Inflammatory macrophage treated with lipopolysaccharide for 4 hours (primary cell): Measurements from ENCODE around the gene GSG1L.

Source experiments
- DNase-seq: peaks from one replicate; pipeline ENCODE4 v3.0.0-alpha.2; 2020

GSG1L gene

DNA sequence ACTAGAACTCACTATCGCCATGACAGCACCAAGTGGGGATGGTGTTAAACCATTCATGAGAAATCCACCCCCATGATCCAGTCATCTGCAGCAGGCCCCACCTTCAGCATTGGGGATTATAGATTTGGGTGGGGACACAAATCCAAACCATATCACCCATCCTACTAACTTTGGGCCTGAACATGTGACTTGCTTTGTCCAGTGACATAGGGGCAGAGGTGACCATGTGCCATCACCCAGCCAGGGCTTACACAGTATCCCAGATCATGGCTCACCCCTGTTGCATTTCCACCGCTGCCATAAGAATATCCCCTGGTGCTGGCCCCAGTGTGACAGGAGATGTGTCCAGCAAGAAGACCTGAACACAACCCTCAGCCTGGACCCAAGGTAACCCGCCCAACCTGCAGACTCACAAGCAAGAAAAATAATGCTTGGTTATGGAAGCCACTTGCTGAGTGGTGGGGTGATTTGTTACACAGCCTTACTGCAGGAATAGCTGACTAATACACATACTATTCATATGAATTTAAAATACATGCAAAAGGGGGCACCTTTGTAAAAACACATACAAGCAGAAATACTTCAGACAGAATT is 130.9 kb downstream of the GSG1L start:
- DNase-seq, result no peak

DNA sequence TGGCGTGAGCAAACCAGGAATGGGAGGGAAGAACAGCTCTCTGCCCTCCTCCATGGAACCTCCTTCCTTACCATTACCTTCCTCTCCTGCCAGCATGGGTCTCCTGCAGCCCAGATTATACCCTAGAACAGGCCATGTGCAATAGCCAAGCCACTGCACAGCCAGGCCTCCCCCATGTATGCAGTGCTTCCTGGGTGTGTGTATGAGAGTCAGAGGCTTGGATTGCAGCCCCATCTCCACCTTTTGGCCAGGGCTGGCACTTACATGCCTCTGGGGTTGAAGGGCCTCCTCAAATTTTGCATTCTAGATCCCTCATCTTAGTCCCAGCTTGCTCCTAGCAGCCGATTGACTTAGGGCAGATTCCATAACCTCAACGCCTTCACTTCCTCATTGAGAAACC is 133.7 kb downstream of the GSG1L start:
- no peak for DNase-seq

DNA sequence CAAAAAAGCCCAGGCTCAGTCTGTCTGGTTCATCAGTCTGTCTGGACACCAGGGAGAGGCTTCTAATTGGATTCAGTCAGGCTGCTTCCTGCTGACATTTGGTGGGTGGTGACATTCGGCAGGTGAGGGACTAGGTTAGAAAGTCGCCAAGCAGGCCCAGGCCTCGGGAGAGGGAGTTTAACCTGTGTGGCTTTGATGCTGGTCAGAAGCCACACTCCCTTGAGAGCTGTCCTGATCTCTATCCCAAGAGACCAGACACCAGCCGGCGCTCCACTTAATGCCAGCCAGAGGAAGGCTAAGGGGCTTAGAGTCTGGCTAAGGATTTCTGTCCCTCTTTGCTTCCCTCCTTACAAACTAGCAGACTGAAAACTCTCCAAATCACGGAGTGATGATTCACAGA is 135.0 kb downstream of the GSG1L start:
- DNase-seq, result no peak

DNA sequence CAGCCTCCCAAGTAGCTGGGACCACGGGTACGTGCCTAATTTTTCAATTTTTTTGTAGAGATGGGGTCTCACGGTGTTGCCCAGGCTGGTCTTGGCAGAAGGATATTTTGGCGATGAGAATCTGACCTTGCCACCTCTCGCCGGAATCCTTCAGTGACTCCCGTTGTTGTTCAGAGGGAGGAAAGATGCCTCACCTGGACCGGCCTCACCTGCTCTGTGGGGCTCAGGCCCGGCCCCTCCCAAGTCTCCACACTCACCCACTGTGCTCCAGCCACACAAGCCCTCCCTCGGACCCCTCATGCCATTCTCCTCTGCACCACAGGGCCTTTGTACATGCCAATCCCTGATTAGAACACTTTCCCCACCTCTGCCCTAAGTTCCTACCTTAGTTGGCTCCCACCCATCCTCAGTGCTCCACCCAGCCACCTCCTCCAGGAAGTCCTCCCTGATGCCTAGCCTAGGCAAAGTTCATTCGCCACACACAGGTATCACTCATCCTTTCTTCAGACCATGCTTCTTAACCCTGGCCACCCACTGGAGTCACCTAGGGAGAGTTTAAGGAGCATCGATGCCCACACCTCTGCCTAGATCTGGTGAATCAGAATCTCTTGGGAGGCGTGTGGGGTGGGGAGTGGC is 136.1 kb downstream of the GSG1L start:
- DNase-seq, result no peak

DNA sequence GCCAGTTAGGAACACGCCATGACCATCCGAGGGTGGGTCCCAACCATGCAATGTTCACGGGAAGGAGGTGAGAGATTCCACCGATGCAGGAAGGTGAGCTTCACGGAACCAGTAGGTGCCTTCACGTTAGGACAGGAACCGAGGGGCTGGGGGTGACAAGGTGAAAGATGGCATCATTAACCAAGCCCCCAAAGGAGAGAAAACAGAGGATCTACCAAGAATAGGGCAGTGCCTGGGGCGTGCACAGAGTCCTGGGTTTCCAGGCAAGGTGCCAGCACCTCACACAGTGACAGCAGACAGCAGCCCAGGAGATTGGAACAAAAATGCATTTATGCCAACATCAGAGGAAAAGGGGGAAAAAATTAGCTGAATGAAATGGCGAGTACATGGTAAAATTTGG is 137.9 kb downstream of the GSG1L start:
- no peak for DNase-seq

DNA sequence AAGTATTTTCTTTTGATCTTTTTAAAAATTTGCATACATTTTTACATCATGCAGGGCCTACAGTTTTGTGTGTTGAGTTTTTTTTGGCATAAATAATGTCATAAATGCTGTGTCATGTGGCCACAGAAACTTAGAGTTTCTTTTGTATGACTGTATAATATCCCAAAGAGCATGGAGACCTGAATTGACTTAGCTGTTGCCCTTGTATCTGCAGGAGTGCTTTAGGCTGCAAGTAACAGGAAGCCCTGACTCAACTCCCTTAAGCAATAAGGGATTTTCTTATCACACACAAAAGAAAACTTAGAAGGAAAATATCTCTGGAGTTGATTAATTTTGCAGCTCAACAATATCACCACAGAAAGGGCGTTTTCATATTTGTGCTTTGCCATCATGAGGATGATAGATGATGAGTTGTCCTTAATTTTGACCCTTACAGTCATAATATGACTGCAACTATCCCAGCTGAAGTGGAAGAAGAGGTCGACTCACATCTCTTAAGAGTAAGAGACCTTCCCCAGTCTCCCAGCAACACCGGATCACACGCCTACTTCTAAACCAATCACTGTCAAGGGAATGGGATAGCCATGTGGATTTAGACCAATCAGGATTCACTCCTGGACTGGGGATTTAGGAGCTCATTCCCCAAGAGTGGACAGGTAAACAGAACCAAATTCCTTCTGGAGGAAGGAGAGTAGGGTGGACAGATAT is 138.9 kb downstream of the GSG1L start:
- DNase-seq, result peak; percentile 14

DNA sequence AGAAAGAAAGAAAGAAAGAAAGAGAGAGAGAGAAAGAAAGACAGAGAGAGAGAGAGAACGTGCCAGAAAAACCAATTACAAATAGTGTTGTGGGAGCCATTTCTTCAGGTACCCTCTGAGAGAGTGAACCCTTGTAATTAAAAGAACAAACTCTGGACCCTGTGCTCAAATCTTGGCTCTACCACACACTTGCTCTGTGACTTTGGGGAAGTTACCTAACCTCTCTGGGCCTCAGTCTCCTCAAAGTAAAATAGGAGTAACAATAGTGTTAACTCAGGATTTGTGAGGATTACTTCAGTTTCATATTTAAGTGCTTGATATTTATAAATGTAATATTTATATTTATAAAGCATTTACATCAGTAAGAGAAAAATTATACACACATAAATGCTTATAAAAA is 139.8 kb downstream of the GSG1L start:
- DNase-seq, result no peak

DNA sequence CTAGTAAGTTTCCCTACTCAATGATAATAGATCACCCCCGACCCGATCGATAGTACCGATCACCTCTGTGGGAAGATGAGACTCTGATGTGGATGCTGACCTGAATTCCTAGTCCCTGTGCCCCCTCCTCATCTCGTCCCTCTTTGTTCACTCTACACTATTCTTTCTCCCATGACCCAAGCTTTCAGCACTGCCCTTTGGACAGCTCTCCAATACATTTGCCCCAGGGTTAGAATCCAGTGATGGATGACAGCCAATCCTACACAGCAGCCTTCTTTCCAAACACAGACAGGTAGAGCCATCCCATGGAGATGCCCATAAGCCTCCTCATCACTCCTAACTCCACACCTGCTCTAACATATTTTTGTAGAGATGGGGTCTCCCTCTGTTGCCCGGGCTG is 141.1 kb downstream of the GSG1L start:
- DNase-seq, result no peak

DNA sequence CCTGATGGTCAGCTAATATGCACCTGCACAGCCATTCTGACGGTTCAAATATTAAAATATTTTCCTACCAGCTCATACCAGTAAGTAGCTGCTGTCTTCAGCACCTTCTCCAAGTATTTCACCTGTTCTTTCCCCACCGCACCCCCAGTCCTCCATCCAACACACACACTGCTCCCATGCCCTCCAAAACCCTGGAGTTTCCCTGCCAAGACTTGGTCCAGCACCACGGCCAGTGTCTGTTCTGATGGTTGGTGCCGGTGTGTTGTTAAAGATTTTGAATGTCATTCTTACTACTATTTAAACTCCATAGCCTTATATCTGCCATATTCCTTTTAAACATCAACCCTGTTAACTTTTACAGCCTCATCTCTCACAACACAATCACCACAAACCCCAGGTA is 142.4 kb downstream of the GSG1L start:
- DNase-seq, result no peak

DNA sequence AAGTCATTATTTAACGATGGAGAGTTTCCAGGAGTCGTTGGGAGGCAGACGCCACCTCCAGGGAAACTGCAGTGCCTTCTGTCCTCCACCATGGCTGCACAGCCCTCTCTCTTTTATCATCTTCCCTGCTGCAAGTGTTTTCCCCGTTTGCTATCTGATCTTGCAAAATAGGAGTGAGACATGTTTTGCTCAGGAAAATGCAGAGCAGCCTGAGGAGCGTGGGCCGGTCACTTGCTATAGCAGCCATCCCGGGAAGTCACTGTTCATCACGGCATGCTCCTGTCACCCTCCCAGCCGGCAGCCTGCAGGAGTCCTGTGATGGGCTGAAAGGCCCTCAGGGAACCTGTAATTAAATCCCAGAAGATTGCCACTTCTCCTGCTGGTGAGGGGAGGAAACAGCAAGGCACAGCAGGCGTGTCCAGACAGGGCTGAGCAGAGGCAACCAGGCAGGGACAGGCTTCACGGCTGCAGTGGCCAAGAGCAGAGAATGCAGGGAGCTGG is 143.1 kb downstream of the GSG1L start:
- DNase-seq, result no peak

DNA sequence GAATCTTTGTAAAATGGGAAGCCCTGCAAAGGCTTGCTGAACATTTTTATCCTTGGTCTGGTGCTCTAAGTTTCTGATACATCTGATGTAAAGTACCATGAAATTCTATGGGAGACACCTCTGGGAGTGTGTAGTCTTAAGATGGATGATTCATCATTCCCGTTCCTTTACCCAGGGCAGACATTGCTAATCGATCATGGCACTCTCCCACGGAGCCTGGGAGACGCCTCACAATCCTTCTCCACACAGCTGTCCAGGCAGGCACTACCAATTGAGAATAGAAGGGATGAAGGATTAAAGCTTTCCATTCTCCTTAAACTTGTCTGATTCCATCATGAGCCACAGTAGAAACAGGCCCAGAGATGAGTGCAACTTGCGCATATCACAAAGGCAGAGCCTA is 144.8 kb downstream of the GSG1L start:
- no peak for DNase-seq

DNA sequence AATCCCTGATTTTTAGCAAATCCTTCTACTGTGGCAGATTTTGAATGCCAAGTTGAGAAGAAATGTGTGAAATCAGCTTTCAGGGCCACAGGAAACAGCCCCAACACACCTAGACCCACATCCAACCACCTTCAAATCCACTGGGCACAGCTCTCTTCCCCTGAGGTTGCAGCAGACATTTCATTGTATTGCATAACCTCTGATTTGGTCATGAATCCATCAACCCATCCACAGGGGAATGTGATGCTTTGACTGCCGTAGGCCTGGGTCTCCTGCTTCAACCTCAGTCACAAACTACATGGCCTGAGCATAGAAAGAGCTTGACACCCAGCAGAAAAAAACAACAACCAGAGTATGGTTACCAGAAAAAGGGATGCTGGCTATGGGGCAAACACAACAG is 145.6 kb downstream of the GSG1L start:
- DNase-seq, result no peak

DNA sequence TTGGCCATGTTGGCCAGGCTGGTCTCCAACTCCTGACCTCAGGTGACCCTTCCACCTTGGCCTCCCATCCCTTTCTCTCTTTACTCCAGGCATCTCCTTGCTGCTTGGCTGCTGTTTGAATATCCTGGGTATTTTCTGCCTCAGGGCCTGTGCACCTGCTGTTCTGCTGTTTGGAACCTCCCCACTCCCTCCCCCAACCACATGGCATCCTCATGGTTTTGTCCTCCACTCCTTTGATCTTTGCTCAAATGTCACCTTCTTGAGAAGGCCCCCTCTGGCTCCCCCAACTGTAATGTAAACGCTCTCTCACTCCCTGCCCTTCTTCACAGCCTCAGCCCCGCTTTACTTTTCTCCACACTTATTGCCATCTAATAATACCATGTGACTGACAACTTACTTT is 152.0 kb downstream of the GSG1L start:
- no peak for DNase-seq

DNA sequence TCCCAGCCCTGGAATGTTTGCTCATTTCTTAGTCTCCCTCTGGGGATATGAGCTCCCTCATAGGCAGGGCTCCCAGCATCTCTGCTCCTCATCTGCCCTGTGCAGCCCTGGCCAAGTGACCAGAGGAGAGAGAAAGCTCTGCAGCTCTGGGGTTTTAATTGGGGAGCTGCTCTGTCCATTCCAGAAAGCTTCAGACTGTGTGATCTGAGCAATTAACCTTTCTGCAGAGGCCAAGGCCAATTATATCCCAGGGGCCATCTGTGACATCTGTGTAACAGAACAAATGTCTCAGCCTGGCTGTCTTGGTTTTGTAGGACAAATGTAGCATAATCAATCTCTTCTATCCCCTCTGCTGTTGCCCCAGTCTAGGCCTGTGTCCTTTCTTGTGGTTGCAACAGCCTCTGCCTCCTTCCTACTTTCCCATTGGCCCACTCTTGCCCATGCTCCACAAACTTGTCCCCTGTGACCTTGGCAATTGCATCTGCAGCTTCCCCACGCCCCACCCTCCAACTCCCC is 156.0 kb downstream of the GSG1L start:
- no peak for DNase-seq

DNA sequence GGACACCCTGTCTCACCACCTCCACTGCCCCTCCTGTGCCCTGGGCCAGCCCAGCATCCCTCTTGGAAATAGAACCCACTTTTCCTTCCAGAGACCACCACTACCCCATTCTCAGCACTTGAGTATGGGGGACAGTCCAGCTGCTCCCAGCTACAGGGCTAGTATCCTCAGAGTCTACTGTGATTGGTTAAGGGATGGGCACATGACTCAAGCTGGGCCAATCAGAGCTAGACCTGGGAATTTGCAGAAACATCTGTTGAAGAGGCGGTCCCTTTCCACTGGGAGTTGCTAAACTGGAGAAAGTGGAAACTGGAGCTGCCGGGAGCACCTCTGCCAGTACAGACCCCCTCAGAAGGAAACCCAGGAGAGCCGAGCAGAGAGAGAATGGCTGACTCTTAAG is 156.6 kb downstream of the GSG1L start:
- no peak for DNase-seq

DNA sequence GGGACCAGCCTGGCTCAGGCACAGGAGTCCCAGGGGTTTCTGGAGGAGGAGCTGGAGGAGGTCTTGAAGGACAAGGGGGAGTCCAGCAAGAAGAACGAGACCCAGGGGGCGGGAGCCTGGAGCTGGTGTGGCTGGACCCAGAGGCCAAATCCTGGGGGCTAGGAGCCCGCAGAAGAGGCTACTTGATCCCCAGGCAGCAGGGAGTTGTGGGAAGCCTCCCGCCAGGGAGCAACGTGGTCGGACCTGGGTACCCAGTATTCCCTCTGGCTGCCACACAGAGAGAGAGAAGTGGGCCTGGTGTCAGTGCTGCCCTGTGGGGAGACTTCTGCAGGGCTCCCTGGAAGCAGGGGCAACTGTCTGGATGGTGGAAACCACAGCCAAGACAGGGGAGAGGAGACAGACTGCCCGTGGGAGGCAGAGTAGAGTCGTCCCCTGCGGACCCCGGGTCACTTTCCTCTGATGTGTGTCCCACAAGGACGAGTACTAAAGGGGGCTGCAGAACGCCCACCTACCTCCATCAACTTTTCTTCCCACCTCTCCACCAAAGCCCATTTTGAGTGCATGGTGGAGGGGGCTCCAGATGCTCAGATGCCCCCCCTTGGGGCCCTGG is 160.4 kb downstream of the GSG1L start:
- DNase-seq, result no peak

DNA sequence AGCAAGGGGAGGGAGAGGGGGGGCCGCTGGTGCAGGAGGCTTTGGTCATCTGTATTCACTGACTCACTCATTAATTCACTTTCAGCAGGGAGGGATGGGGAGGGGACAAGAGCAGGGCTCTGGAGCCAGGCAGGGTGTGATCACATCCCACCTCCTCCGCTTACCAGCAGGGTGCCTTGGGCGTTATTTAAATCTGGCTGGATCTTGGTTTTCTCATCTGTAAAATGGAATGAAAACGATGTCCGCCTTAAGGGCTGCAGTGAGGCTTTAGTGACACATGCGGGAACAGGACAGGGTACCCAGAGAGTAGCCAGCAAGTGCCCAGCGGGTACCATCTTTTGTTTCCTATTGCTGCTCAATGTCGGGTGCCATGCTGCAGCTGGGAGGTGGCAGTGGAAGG is 161.0 kb downstream of the GSG1L start:
- no peak for DNase-seq

DNA sequence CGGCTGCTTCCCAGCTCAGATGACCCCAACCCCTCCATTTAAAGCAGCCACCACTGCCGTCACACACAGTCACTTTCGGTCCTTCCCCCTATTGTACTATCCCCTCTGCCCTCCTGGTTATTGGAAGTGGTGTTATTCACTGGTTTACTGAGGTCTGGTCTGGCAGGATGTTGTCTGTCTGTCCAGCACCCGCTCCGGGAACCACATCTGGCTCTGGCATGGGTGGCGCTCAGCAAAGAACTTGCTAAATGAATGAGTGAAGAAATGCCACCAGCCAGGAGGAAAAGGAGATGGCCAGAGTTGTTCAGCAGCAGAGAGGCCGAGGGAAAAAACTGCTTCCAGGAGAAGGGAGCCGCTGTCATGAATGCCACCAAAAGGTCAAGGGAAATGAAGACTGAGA is 161.6 kb downstream of the GSG1L start:
- no peak for DNase-seq

DNA sequence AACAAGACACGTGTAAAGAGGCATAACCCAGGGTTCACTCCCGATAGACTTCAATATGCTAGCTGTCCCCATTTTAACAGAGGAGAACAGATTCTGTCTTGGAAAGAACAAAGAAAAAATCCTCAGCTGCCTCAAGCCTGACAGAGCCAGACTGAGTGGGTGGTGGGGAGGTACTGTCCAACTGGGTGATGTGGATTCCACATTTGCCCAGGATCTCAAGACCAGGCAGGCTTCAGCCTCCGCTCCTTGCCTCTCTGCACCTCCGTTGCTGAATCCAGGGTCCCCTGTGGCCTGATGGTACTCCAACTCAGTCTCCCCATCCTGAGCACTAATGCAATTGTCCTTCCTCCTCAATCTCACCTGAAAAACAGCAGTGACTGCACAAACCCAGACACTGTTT is 163.8 kb downstream of the GSG1L start:
- DNase-seq, result no peak

DNA sequence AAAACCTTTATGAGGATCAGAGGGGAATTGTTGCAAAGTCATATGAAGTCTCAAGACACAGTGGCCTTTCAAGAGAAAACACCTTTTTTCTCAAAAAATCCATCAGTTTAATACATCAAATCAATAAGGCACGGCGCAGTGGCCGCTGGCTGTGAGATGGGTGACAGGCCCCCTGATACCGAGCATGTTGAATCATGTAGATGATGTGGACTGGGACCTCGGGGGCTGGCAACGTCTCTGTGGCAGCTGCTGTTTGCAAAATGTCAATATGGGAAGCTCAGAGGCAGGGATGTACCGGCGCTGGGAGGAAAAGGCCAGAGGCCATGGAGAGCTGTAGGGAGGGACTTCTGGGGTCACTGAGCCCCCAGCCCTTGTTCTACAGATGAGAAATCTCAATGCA is 169.1 kb downstream of the GSG1L start:
- DNase-seq, result no peak

DNA sequence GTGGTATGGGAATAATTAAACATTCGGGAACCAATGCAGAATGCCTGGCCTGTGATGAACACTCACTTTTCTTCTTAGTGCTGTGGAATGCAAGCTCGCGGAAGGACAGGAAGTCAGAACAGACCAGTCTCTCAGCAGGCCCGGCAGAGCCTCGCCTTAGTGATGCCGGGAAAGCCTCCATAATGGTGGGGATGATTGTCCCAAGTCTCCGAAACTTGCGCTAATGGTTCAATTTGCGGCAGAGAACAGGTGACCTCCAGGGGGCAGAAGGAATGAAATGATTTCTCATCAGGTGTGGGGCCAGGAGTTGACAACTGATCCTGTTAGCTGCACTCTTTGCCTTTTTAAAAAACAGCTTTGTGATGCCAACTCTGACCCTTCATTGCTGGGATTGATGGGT is 170.6 kb downstream of the GSG1L start:
- no peak for DNase-seq

DNA sequence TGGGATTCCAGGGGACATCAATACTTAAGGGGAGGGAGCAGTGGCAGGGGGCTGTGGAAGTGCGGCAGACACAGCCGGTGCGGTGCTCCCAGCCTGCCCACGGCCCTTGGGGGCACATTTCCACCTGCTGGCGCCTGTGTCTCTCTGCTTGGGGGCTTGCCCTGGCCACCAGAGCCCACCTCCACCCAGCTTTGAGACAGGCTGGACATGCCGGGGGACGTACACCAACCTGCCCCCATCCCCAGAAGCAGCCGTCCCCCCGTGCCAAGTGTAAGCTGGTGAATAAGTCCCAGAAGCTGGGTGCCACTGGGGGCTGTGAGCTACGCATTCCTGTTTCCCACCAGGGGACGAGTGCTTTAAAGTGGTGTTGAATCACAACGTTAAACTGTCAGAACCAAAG is 172.6 kb downstream of the GSG1L start:
- DNase-seq, result no peak

DNA sequence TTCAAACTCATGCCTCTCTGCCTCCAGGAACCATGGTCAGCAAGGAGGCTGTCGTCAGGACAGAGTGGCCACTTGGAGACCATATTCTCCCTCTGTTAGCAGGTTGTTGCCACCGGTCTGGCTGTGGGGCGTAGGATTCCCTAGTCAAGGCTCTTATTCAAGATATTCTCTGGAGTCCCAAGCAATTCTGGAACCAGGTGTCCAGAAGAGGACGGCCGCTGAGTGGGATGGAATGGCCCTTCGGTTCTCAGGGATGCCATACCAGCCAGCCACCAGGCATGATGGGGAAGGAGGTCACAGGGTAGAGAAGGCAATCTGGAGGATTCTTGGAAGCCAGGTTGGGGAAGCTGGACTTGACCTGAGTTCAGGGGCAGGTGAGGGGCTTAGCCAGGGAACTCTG is 173.5 kb downstream of the GSG1L start:
- no peak for DNase-seq

DNA sequence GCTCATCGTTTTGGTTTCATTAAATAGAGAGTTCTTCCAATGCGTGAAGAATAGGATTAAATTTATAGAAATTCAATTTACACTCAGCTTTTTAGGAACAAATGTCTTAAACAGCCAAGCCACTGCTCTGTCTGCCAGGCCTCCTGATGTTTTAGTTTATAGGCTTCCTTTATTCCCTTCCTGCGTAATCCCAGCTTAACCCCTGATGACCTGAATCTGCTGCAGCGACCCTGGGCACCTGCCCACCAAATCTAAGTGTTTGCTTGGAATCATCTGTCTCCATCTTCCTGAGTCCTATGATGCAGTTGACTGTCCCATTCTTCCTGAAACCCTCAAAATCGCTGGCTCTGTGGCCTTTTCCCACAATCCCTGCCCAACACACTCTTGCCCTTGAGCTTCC is 179.9 kb downstream of the GSG1L start:
- DNase-seq, result no peak
